Loucy (cell line): ENCODE data around the gene CNTNAP4.

Source experiments
- EZH2phosphoT487 ChIP-seq: fragments of 200-600 bp; IDR thresholded peaks from 2 replicates; pipeline ENCODE4 v1.6.1; 2018; ENCODE audit warnings: antibody characterized with exemption, mild to moderate bottlenecking, moderate library complexity, borderline replicate concordance
- TF ChIP-seq, protein P1 (sequence below): fragments of 200-600 bp; sonication (generic); conservative IDR thresholded peaks from 2 replicates; pipeline ENCODE4 v1.5.1; 2014; ENCODE audit warnings: mild to moderate bottlenecking, antibody characterized with exemption, low read length

DNA sequence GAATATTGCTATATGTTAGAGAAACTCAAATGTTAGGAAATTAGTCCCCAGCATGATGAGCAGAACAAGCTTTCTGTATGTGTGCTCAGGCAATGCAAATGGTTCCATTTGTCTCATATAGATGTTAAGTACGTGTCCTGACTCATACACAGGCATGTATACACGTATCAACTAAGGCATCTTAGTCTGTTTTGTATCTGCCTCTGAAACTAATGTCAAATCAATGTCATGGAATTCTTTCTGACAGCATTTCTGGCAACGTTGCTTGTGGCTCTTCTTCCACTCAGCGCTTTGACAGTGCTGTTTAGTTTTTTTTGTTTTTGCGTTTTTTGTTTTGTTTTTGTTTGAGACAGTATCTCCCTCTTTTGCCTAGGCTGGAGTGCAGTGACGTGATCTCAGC, 111.9 kb downstream of the CNTNAP4 start:
- TF ChIP-seq, protein P1, sequence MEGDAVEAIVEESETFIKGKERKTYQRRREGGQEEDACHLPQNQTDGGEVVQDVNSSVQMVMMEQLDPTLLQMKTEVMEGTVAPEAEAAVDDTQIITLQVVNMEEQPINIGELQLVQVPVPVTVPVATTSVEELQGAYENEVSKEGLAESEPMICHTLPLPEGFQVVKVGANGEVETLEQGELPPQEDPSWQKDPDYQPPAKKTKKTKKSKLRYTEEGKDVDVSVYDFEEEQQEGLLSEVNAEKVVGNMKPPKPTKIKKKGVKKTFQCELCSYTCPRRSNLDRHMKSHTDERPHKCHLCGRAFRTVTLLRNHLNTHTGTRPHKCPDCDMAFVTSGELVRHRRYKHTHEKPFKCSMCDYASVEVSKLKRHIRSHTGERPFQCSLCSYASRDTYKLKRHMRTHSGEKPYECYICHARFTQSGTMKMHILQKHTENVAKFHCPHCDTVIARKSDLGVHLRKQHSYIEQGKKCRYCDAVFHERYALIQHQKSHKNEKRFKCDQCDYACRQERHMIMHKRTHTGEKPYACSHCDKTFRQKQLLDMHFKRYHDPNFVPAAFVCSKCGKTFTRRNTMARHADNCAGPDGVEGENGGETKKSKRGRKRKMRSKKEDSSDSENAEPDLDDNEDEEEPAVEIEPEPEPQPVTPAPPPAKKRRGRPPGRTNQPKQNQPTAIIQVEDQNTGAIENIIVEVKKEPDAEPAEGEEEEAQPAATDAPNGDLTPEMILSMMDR = no peak
- TF ChIP-seq EZH2phosphoT487 = no peak
